Activated CD8-positive, alpha-beta memory T cell treated with anti-CD3 and anti-CD28 coated beads, Interleukin-2, amount 50 U/mL, for 1 hour (primary cell): Measurements from ENCODE around the gene TXNDC15.
"Not testable (repeated sequence)": the region's sequence is repeated elsewhere in the genome, so short reads cannot be mapped to it uniquely, and the experiment has no call there.

Experiments used
- DNase-seq: peaks from one replicate; pipeline ENCODE4 v3.0.0-alpha.2; 2020; ENCODE audit errors: extremely low read depth

TXNDC15 gene

GRCh38 chr5:134878403-134878802, 4.2 kb downstream of the TXNDC15 start:
- no peak for DNase-seq

GRCh38 chr5:134879456-134879855, 5.3 kb downstream of the TXNDC15 start:
- DNase-seq: no peak

- not testable (repeated sequence) for DNase-seq
Measured at GRCh38 chr5:134880937-134881336, 6.8 kb downstream of the TXNDC15 start.

GRCh38 chr5:134881711-134882110, 7.5 kb downstream of the TXNDC15 start:
- not testable (repeated sequence) for DNase-seq

- DNase-seq: no peak
Measured at GRCh38 chr5:134887593-134888159, 13.5 kb downstream of the TXNDC15 start.

GRCh38 chr5:134889335-134889734, 15.2 kb downstream of the TXNDC15 start:
- no peak for DNase-seq

- no peak for DNase-seq
Measured at GRCh38 chr5:134891473-134891872, 17.3 kb downstream of the TXNDC15 start.

GRCh38 chr5:134892282-134892681, 18.1 kb downstream of the TXNDC15 start:
- no peak for DNase-seq

- DNase-seq: no peak
Measured at GRCh38 chr5:134892926-134893325, 18.8 kb downstream of the TXNDC15 start.

- DNase-seq: no peak
Measured at GRCh38 chr5:134893748-134894505, 19.8 kb downstream of the TXNDC15 start.

GRCh38 chr5:134902071-134902801, 28.1 kb downstream of the TXNDC15 start:
- no peak for DNase-seq

- DNase-seq: peak; percentile 63
Measured at GRCh38 chr5:134904610-134905245, 30.6 kb downstream of the TXNDC15 start, which contains the start of gene PCBD2. Gene PCBD2, plus strand, starts transcription at chr5:134905131. Its CDS starts 9 bp downstream, at chr5:134905140.

GRCh38 chr5:134905246-134905996, 31.2 kb downstream of the TXNDC15 start:
- DNase-seq: peak; percentile 11

GRCh38 chr5:134906811-134907210, 32.6 kb downstream of the TXNDC15 start:
- no peak for DNase-seq

- DNase-seq: not testable (repeated sequence)
Measured at GRCh38 chr5:134910752-134911151, 36.6 kb downstream of the TXNDC15 start.

GRCh38 chr5:134911285-134912206, 37.4 kb downstream of the TXNDC15 start:
- no peak for DNase-seq

- no peak for DNase-seq
Measured at GRCh38 chr5:134913254-134913653, 39.1 kb downstream of the TXNDC15 start.

- no peak for DNase-seq
Measured at GRCh38 chr5:134913795-134914194, 39.6 kb downstream of the TXNDC15 start.

GRCh38 chr5:134917070-134917815, 43.1 kb downstream of the TXNDC15 start:
- no peak for DNase-seq

- DNase-seq: no peak
Measured at GRCh38 chr5:134918861-134919260, 44.7 kb downstream of the TXNDC15 start.
